Stimulated activated CD8-positive, alpha-beta memory T cell treated with anti-CD3 and anti-CD28 coated beads, Interleukin-15, amount 100 ng/mL, for 4 hours (primary cell): Measurements from ENCODE around the gene NCOA3.
"Not testable (repeated sequence)": the region's sequence is repeated elsewhere in the genome, so short reads cannot be mapped to it uniquely, and the experiment has no call there.

ENCODE experiments used
- DNase-seq, 2 donors: peaks; one replicate each; pipeline ENCODE4 v3.0.0-alpha.2; 2020; ENCODE audit warnings: low read depth in 2 of 2

The NCOA3 gene

DNA sequence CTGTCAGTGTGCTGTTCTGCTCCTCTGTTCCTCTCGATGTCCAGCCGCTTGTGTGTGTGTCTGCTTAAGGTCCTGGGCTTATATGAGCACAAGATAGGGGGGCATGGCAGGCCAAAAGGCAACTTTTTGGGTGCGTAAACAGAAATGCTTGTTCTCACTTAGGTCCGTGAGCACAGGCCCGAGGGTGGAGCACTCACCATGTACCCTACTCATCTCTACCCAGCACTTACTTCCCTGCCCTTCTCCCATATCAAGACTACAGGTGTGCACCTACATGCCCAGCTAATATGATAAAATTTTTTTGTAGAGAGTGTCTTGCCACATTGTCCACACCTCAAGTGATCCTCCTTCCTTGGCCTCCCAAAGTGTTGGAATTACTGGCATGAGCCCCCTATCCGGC is 34.3 kb downstream of the NCOA3 start:
- no peak for DNase-seq

DNA sequence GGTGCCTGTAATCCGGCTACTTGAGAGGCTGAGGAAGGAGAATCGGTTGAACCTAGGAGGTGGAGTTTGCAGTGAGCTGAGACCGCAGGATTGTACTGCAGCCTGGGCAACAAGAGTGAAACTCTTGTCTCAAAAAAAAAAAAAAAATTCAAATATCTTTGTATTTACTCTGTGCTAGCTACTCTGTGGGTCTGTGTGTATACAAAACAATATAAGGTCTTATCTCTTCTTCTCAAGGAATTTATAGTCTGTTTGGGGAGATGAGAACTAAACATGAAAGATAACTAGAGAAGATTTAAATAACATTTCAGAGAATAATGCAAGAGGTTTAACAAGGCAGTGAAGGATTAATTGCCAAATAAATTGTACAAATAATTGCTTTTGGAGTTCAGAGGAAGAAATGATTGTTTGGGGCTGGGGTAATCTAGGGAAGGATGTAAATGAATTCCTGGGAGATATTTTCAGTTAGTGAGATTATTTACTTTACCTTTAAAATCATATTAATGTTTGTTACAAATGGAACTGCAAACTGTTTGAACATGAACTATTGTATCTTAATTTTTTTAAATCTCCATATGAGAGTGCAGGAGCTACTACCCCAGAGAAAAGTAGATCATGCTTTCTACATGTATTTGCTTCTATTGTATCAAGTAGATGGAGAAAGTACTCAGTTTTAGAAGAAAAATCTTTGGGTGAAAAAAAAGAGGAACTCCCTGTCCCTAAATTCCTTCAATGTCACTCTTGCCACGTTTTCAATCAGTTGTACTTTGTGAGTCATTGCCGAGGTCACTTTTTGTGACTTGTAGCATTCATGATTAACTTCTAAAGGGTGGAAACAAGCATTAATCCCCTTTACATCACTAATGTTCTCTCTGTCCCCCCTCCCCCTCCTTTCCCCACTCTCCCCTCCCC is 39.0 kb downstream of the NCOA3 start:
- DNase-seq: no peak

DNA sequence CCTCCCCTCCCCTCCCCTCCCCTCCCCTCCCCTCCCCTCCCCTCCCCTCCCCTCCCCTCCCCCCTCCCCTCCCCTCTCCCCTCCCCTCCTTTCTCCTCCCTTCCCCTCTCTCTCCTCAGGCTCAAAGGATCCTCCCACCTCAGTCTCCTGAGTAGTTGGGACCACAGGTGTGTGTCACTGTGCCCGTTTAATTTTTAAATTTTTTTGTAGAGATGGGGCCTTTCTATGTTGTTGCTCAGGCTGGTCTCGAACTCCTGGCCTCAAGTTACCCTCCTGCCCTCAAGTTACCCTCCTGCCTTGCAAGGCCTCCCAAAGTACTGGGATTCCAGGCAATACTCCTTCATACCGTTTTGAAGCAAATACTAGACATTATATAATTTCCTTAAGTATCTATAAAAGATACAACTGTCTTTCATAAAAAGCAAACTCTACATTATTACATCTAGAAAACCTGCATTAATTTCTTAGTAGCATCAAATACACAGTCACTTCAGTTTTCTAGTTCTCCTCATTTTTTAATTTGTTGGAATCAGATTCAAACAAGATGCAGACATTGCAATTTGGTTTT is 39.8 kb downstream of the NCOA3 start:
- DNase-seq: no peak

DNA sequence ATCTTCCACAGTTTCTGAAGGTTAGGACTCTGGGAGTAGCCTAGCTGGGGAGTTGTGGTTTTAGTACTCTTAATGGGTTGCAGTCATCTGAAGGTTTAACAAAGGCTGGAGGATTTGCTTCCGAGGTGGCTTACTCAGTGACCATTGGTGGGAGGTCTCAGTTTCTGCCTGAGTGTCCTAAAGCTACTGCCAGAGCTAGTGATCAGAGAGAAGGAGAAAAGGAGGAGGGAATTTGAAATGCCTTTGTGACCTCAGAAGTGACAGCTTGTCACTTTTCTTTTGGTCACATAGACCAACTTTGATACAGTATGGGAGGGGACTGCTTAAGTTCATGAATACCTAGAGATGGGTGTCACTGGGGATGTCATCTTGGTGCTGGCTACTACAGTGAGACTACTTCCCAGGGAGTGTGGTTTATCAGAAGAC is 41.3 kb downstream of the NCOA3 start:
- no peak for DNase-seq

DNA sequence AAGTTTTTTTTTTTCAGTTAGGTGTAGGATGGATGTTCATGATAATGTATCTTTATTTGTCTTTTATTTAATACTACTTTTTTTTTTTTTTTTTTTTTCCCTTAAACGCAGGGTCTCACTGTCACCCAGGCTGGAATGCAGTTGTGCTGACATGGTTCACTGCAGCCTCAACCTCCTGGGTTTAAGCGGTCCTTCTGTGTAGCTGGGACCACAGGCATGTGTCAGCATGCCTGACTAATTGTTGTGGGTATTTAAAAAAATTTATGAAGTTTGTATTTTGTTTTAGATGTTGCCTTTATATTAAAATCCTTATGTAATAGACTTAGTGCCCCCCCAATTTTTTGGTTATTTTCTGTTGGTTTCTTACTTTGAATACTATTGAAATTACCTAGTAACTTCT is 42.6 kb downstream of the NCOA3 start:
- no peak for DNase-seq

DNA sequence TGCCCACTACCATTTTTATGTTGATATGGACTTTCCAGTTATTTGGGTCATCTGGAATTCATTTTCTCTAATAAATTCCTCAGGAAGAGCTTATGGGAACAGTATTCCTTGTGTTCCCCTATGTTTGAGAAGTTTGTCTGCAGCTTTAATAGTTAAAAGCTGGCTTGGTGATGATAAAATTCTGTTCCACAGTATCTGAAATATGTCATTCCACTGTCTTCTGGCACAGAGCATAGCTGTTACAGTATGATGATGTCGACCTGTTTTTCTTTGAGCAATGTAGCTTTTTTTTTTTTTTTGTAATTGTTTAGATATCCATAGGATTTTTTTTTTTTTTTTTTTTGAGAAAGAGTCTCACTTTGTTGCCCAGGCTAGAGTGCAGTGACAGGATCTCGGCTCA is 43.2 kb downstream of the NCOA3 start:
- DNase-seq: no peak

DNA sequence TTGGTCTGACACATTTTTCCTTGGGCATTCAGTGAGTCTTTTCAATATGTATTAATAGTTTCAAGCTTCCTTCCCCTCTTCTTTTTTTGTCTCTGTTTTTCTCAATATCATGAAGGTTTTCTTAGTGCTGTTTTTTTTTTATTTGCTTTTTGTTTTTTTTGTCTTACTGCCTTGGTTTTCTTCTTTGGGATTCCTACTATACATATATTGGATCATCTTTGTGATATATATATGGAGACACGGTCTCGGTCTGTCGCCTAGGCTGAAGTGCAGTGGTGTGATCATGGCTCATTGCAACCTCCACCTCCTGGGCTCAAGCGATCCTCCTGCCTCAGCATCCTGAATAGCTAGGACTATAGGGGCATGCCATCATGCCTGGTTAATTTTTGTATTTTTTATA is 43.8 kb downstream of the NCOA3 start:
- no peak for DNase-seq

DNA sequence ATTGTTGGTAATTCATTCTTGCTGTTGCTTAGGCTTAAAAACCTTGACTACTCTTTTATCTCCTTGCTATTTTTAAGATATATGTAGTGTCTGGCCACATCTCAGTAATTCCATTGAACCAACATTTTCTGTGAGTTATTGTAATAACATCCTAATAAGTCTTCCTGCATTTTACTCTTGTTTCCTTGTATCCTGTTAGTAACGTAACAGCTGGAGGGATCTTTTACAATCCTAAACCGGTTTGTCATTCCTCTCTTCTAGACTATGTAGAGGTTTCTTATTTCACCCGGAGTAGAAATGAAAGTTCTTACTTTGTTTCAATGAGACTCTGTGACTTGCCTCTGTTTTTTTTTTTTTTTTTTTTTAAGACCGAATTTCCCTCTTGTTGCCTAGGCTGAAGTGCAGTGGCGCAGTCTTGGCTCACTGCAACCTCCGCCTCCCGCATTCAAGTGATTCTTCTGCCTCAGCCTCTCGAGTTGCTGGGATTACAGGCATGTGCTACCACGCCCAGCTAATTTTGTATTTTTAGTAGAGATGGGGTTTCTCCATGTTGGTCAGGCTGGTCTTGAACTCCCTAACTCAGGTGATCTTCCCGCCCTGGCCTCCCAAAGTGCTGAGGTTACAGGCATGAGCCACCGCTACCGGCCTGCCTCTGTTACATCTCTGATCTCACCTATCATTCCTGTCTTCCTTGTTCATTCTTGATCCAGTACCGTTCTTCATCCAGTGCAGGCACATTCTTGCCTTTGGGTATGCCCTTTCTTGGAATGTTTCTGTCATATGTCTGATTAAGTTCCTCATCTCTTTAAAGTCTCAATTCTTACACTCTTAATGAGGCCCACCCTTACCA is 44.7 kb downstream of the NCOA3 start:
- no peak for DNase-seq

DNA sequence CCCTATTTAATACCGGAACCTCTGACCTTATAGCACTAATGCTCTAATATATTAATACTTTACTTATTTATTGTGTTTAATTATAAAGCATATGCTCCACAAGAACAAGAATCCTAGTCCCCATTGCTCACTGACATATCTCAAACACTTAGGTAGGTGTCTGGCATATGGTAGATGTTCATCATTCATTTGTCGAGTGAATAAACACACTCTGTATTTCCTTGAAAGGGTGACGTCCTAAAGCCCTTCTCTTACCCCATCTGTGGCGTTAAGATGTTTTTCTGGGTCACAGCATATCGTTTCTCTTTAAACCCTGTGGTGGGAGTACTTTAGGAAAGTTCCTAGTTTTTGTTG is 45.3 kb downstream of the NCOA3 start:
- no peak for DNase-seq

DNA sequence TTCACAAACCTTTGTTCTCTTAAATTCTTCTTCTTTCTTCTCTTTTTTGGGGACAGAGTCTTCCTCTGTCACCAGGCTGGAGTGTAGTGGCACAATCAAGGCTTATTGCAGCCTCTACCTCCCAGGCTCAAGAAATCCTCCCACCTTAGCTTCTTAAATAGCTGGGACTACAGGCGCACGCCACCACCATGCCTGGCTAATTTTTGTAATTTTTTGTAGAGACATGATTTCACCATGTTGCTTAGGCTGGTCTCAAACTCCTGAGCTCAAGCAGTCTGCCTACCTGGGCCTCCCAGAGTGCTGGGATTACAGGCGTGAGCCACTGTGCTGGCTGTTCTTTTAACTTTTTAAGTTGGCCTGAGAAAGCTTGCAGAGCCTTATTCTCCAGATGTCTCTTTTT is 48.0 kb downstream of the NCOA3 start:
- DNase-seq: no peak

DNA sequence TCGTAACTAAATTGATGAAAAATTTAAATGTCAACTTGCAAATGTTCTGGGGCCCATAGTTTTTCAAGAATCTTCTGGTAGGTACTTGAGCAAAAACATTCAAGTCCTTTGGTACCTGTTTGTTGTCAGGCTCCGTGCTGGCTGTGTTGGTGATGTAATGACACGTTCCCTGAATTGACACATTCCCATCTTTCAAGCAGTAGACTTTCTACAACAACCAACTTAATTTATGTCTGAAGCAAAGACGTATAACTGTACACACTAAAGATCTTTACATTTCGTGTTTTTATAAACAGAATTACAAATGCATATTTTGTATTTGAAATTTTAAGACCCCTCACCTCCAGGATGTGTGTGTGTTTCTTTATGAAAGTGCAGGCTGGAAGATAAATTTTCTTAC is 49.5 kb downstream of the NCOA3 start:
- DNase-seq: no peak

DNA sequence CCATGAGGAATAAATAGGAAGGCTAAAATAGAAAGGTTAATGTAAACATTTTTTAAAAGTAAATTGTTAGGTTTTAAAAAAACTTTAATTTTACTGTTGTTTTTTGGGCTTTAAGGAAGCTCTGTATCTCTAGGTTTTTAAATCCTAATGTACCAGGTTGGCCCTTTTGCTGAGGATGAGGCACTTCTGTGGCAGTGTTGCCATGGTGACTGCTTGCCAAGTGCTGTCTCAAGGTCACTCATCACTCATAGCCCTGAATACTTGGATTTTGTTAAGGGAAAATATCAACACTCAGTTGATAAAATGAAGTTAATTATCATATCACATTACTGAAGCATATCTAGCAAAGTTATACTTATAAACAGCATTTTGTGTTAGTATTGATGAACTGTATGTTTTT is 50.2 kb downstream of the NCOA3 start:
- no peak for DNase-seq

DNA sequence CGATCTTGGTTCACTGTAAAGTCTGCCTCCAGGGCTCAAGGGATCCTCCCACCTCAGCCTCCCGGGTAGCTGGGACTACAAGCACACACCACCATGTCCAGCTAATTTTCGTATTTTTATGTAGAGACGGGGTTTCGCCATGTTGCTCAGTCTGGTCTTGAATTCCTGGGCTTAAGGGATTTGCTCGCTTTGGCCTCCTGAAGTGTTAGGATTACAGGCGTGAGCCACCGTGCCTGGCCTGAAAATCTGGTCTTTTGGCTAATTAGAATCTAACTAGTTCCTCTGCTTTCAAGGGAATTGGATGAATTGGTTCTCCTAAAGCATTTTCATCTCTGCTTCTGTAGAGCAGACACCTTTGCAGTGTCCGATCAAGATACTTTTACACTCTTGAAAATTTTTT is 51.3 kb downstream of the NCOA3 start:
- no peak for DNase-seq

DNA sequence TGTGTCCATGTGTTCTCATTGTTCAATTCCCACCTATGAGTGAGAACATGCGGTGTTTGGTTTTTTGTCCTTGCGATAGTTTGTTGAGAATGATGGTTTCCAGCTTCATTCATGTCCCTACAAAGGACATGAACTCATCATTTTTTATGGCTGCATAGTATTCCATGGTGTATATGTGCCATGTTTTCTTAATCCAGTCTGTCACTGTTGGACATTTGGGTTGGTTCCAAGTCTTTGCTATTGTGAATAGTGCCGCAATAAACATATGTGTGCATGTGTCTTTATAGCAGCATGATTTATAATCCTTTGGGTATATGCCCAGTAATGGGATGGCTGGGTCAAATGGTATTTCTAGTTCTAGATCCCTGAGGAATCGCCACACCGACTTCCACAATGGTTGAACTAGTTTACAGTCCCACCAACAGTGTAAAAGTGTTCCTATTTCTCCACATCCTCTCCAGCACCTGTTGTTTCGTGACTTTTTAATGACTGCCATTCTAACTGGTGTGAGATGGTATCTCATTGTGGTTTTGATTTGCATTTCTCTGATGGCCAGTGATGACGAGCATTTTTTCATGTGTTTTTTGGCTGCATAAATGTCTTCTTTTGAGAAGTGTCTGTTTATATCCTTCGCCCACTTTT is 52.0 kb downstream of the NCOA3 start:
- DNase-seq: not testable (repeated sequence)

DNA sequence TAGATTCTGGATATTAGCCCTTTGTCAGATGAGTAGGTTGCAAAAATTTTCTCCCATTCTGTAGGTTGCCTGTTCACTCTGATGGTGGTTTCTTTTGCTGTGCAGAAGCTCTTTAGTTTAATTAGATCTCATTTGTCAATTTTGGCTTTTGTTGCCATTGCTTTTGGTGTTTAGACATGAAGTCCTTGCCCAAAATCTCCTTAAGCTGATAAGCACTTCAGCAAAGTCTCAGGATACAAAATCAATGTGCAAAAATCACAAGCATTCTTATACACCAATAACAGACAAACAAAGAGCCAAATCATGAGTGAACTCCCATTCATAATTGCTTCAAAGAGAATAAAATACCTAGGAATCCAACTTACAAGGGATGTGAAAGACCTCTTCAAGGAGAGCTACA is 52.6 kb downstream of the NCOA3 start:
- not testable (repeated sequence) for DNase-seq

DNA sequence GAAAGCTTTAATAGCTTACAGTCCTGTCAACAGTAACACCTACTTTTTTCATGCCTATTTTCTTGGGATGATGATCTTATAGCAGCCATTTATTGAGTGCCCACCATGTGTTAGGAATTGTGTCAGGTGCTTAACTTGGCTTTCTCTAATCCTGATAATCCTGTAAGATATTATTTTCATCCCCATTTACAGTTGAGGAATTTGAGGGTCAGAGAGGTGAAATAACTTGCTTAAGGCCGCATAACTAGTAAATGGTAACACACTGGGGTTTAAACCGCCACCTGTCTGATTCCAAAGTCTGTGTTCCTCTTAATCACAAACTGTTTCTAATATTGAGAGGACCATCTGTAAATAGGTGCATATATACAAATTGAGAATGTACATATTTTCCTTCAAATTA is 55.5 kb downstream of the NCOA3 start:
- DNase-seq: no peak

DNA sequence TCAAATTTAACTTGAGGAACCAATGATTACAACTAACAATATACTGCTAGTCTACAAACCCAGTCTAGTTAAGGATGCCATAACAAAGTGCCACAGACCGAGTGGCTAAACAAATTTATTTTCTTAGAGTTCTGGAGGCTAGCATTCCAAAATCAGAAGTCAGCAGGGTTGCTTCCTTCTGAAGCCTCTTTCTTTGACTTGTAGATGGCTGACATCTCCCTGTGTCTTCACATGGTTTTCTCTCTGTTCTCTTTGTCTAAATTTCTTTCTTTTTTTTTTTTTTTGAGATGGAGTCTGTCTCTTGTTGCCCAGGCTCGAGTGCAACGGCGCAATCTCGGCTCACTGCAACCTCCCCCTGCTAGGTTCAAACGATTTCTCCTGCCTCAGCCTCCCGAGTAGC is 56.1 kb downstream of the NCOA3 start:
- DNase-seq: no peak

DNA sequence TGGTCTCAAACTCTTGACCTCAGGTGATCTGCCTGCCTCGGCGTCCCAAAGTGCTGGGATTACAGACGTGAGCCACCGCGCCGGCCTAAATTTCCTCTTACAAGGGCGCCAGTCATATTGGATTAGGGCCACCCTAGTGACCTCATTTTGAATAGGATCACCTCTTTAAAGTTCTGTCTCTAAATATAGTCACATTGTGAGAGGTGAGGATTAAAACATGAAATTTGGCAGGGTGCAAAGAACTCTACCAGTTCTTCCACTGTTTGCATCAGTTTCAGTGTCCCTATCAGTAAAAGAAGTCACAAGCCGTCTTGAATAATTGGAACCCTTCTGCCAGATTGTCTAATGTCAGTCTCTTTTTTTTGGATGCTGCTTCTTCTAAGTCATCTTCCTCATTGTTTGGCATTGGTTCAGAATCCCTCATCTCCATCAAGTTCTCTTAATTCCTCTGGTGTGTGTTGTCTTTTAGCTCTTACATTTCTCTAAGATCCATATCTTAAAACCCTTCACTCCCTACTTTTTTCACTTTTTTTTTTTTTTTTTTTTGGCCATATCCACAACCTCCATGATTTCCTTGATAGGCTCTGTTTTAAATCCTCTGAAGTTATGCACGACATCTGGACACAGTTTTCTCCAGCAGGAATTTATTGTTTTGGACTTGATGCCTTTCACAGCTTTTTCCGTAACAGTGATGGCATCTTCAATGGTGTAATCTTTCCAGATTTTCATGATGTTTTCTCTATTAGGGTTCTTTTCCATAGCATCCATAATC is 56.8 kb downstream of the NCOA3 start:
- DNase-seq: no peak

DNA sequence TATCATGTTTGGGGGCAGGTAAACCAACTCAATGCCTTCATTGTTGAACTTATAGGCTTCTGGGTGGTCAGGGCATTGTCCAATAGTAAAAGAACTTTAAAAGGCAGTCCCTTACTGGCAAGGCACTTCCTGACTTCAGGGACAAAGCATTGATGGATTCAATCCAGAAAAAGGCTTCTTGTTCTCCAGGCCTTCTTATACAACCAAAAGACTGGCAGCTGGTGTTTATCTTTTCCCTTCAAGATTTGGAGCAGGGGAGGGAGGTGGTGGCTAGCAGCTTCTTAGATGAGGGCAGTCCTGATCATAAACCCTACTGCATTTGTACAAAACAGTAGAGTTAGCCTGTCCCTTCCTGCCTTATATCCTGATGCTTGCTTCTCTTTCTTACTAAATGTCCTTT is 57.5 kb downstream of the NCOA3 start:
- no peak for DNase-seq

DNA sequence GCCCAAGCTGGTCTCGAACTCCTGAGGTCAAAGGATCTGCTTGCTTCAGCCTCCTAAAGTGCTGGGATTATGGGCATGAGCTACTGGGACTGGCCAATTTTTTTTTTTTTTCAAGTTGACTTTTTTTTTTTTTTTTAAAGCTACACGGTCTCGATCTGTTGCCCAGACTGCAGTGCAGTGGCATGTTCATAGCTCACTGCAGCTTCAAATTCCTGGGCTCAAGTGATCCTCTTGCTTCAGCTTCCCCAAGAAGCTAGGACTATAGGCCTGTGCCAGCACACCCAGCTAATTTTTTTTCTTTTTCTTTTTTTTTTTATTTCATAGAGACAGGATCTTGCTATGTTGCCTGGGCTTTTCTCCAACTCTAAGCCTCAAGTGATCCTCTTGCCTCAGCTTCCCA is 59.5 kb downstream of the NCOA3 start:
- DNase-seq: no peak
